K562 (cell line): ENCODE measurements around the gene ZNF776. TPM values are rescaled to one million over a fixed set of nuclear protein-coding genes. Genes with fewer than 3 reads are reported as not detected.

Experiments used
- CHD1 ChIP-seq: fragments of 200-600 bp; sonication (generic); IDR thresholded peaks from one replicate; pipeline ENCODE4 v1.6.1; 2012; ENCODE audit warnings: mild to moderate bottlenecking, moderate library complexity, low read length, inconsistent platforms
- EZH2 ChIP-seq: IDR thresholded peaks from 2 replicates; pipeline ENCODE4 v1.6.1; 2012; ENCODE audit warnings: low read depth, mild to moderate bottlenecking, inconsistent platforms, low read length, borderline replicate concordance
- FOXA1 ChIP-seq: fragments of 450-650 bp; IDR thresholded peaks from 2 replicates; pipeline ENCODE4 v1.6.1; 2016; ENCODE audit warnings: mild to moderate bottlenecking, borderline replicate concordance
- HEY1 ChIP-seq: fragments of 250-450 bp; sonication (Bioruptor Pico); IDR thresholded peaks from 2 replicates; pipeline ENCODE4 v1.5.0; 2020; ENCODE audit warnings: mild to moderate bottlenecking, moderate library complexity, borderline replicate concordance
- SP2 ChIP-seq: IDR thresholded peaks from 2 replicates; pipeline ENCODE4 v1.6.1; 2011; ENCODE audit warnings: mild to moderate bottlenecking, low read depth, low read length, moderate library complexity; ENCODE audit not compliant: poor library complexity, severe bottlenecking; ENCODE audit errors: extremely low read depth
- THRA ChIP-seq: fragments of 450-650 bp; IDR thresholded peaks from 2 replicates; pipeline ENCODE4 v1.6.1; 2017; ENCODE audit warnings: mild to moderate bottlenecking, moderate library complexity
- ZBED1 ChIP-seq: IDR thresholded peaks from 2 replicates; pipeline ENCODE4 v1.6.1; 2014
- ZBTB33 ChIP-seq: sonication (generic); formaldehyde crosslinking; IDR thresholded peaks from 2 replicates; pipeline ENCODE4 v1.8.1; 2023; ENCODE audit warnings: mild to moderate bottlenecking, missing genetic modification reagents
- ZNF57 ChIP-seq: fragments of 450-650 bp; formaldehyde crosslinking; IDR thresholded peaks from 2 replicates; pipeline ENCODE4 v1.4.0; 2020; ENCODE audit warnings: mild to moderate bottlenecking, moderate library complexity
- ZNF609 ChIP-seq: sonication (generic); formaldehyde crosslinking; IDR thresholded peaks from 2 replicates; pipeline ENCODE4 v1.8.1; 2023; ENCODE audit warnings: missing genetic modification reagents, mild to moderate bottlenecking, borderline replicate concordance
- polyA plus RNA-seq, 8 experiments: library from polyadenylated mRNA; depleted of rRNA in 4 of 8; stranded (reverse) in 5 of 8; unstranded in 3 of 8; fragments of >200 nt; fragmentation: Nextera tagmentation in 2 of 8; fragmentation: Illumina TruSeq in 1 of 8; extraction: Ambion mirVana in 2 of 8; extraction: Trizol in 1 of 8; gene quantifications; 2 replicates each; pipeline versions ENCODE4 v1.2.1 to v1.2.3, GENCODE V29; 2011 to 2014; ENCODE audit warnings: inconsistent platforms in 1 of 8, missing spikeins in 1 of 8
- total RNA-seq, 7 experiments: library from RNA; depleted of rRNA in 6 of 7; stranded (reverse); fragments of >200 nt in 6 of 7; fragmentation: Illumina TruSeq in 2 of 7; extraction: Trizol in 2 of 7; gene quantifications; 2 replicates each; pipeline versions ENCODE4 v1.2.1 to v1.2.3, GENCODE V29; 2011 to 2021; ENCODE audit warnings: low replicate concordance in 1 of 7
- TF ChIP-seq, protein P1 (sequence below): fragments of 250-450 bp; sonication (Bioruptor Pico); IDR thresholded peaks from 2 replicates; pipeline ENCODE4 v1.5.0; 2021
- TF ChIP-seq, protein P2 (sequence below): fragments of 250-450 bp; sonication (Bioruptor Pico); IDR thresholded peaks from 2 replicates; pipeline ENCODE4 v1.6.1; 2021; ENCODE audit warnings: mild to moderate bottlenecking
- TF ChIP-seq, protein P3 (sequence below): fragments of 450-650 bp; IDR thresholded peaks from 2 replicates; pipeline ENCODE4 v1.6.1; 2016; ENCODE audit warnings: missing biosample characterization, missing genetic modification characterization

The ZNF776 gene
- total and polyA plus RNA-seq, 9 of the 15 experiments (the other 6 are each of a cell fraction or from before 2014, with no cell fraction given), result 2.2 to 16.9 (median 8.2) TPM

- TF ChIP-seq ZNF609 (CRISPR knock-in tag) (no peak), ZBED1 (no peak), THRA (no peak), SP2 (peak; percentile 71), EZH2 (no peak), ZNF57 (no peak), CHD1 (no peak), FOXA1 (no peak), HEY1 (CRISPR knock-in tag) (no peak), ZBTB33 (CRISPR knock-in tag) (peak; percentile 96)
- TF ChIP-seq, protein P1, sequence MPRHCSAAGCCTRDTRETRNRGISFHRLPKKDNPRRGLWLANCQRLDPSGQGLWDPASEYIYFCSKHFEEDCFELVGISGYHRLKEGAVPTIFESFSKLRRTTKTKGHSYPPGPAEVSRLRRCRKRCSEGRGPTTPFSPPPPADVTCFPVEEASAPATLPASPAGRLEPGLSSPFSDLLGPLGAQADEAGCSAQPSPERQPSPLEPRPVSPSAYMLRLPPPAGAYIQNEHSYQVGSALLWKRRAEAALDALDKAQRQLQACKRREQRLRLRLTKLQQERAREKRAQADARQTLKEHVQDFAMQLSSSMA (CRISPR knock-in tag), result no peak
- TF ChIP-seq, protein P2, sequence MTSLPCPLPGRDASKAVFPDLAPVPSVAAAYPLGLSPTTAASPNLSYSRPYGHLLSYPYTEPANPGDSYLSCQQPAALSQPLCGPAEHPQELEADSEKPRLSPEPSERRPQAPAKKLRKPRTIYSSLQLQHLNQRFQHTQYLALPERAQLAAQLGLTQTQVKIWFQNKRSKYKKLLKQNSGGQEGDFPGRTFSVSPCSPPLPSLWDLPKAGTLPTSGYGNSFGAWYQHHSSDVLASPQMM (CRISPR knock-in tag), result no peak
- TF ChIP-seq, protein P3, sequence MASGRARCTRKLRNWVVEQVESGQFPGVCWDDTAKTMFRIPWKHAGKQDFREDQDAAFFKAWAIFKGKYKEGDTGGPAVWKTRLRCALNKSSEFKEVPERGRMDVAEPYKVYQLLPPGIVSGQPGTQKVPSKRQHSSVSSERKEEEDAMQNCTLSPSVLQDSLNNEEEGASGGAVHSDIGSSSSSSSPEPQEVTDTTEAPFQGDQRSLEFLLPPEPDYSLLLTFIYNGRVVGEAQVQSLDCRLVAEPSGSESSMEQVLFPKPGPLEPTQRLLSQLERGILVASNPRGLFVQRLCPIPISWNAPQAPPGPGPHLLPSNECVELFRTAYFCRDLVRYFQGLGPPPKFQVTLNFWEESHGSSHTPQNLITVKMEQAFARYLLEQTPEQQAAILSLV (tag), result no peak
These were observed at the start of gene ZNF776 (continued) for GRCh38 chr19:57746580-57747471.
